Astrocyte of the spinal cord (primary cell): Measurements from ENCODE around the gene ARMH2.

Source experiments
- DNase-seq: peaks from one replicate; pipeline ENCODE4 v3.0.0; 2011; ENCODE audit warnings: low read depth, low spot score
- H3K4me3 ChIP-seq: 2 replicates; pipeline ENCODE4 v1.5.1; 2011; ENCODE audit warnings: low read depth, mild to moderate bottlenecking, low read length, moderate library complexity
- CTCF ChIP-seq: IDR thresholded peaks from 2 replicates; pipeline ENCODE4 v1.5.1; 2012; ENCODE audit warnings: low read depth, mild to moderate bottlenecking, low read length, inconsistent platforms
- in situ Hi-C: cut with HindIII; loops from 2 replicates; pipeline ENCODE4 v1.10.0; 2017; ENCODE audit warnings: low sequenced_read_pairs

The ARMH2 gene

GRCh38 chr6:24798740-24799540 lies at the start of gene ARMH2:
Gene ARMH2, minus strand, starts transcription at chr6:24798917. Its CDS starts 60 bp downstream, at chr6:24798857.
- in situ Hi-C loops, result no loop called here
- H3K4me3 ChIP-seq, result no peak within 1 kb of the TSS
- DNase-seq, result no peak
- TF ChIP-seq CTCF, result no peak

- in situ Hi-C loops, result no loop called here
- no peak overlapping the region for H3K4me3 ChIP-seq
- no peak for TF ChIP-seq CTCF
- DNase-seq, result no peak
Measured at GRCh38 chr6:24848461-24848860, 49.7 kb upstream of the ARMH2 start.

GRCh38 chr6:24847402-24847801 lies 48.7 kb upstream of the ARMH2 start:
- H3K4me3 ChIP-seq, result no peak overlapping the region
- no peak for TF ChIP-seq CTCF
- in situ Hi-C loops, result no loop called here
- no peak for DNase-seq

GRCh38 chr6:24845578-24845977 lies 46.9 kb upstream of the ARMH2 start:
- H3K4me3 ChIP-seq, result no peak overlapping the region
- in situ Hi-C loops, result no loop called here
- DNase-seq, result no peak
- no peak for TF ChIP-seq CTCF

GRCh38 chr6:24844903-24845302 lies 46.2 kb upstream of the ARMH2 start:
- in situ Hi-C loops, result no loop called here
- DNase-seq, result no peak
- no peak overlapping the region for H3K4me3 ChIP-seq
- no peak for TF ChIP-seq CTCF

GRCh38 chr6:24844061-24844460 lies 45.3 kb upstream of the ARMH2 start:
- in situ Hi-C loops, result no loop called here
- H3K4me3 ChIP-seq, result no peak overlapping the region
- no peak for TF ChIP-seq CTCF
- no peak for DNase-seq
